CD4-positive, alpha-beta T cell treated with Interleukin-15 for 1 hour (primary cell): Measurements from ENCODE around the gene LRRC59.

ENCODE experiments used
- DNase-seq: peaks from one replicate; pipeline ENCODE4 v3.0.0-alpha.2; 2020

Gene LRRC59

DNA sequence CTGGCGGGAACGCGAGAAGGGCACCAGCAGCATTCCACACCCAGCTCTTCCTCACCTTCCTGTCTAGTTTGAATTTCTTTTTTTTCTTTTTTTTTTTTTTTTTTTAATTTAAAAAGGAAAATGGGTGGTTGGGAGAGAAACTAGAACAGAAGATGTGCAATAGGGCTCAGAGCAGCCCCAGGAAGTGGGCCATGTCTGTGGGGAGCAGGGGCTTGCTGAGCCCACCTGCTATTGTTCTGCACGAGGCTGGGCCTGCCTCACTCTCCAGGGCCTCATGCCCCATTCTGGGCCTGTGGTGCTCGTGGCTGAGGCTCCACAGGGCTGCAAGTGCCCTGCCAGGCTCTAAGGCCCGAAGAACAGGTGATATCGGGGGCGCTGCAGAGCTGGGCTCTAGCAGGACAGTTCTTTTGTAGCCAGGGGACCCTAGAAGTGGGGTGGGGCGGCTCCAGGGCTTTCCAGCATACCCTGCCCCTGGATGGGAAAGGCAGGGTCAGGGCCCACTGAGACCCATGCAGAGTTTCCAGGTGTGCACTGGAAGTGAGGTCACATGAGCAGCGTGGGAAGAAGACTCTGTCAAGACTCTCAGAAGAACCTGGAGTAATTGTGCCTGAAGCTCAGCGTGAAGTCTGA lies 36.7 kb downstream of the LRRC59 start:
- no peak for DNase-seq

DNA sequence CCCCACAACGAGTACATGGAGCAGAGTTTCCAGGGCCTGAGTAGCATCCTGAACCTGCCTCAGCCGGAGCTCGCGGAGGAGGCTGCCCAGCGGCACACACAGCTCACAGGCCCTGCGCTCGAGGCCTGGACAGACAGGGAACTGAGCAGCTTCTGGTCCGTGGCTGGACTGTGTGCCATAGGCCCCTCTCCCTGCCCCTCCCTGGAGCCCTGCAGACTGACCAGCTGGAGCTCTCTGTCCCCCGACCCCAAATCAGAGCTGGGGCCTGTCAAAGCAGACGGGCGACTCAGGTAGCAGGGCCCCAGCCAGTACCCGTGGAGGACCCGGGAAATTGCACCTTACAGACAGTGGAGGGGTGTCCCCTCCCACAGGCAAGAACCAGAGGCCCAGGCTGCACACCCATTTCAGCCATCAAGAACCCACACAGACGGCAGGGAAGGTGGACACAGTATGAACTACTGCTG lies 37.3 kb downstream of the LRRC59 start:
- DNase-seq: no peak

DNA sequence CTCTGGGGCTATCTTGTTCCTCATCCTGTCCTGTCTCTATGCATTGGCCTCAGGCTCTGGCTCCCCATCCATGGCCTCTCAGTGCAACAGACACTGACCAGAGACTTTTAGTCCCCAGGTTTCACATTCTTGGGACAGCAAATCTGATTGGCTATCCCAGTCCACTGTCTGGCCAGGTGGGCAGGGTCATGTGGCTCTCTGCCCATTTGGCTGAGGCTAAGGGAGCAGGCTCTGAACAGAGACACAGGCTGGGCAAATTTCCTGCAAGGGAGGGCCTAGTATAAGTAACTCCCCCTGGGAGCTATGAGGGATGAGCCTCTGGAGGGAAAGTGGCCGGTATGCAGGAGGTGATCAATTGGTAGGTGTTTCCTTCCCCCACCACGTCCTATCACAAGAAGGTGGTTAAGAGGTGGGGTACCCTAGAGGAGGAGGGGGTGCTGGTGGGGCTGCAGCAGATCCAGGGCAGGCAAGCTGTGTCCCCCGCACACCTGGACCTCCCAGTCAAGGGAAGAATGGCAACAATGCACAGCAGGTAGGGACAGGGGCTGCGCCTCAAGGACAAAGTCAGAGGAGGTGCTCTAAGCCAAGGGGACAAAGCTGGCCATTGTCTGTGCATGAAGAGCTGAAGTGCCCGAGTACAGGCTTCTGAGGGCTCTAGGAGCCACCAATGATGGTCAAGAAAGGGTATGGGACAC lies 38.2 kb downstream of the LRRC59 start:
- DNase-seq: no peak

DNA sequence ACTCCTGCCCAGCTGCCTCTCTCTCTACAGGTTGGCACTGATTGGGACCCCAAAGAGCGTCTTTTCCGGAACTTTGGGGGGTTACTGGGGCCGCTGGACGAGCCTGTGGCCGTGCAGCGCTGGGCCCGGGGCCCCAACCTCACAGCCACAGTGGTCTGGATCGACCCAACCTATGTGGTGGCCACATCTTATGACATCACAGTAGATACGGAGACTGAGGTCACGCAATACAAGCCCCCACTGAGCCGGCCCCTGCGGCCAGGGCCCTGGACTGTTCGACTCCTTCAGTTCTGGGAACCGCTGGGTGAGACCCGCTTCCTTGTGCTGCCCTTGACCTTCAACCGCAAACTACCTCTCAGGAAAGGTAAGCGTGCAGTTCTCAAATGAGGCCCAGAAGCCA lies 39.1 kb downstream of the LRRC59 start:
- no peak for DNase-seq

- no peak for DNase-seq
Measured at GRCh38 chr17:50356892-50357510, 40.3 kb downstream of the LRRC59 start.

DNA sequence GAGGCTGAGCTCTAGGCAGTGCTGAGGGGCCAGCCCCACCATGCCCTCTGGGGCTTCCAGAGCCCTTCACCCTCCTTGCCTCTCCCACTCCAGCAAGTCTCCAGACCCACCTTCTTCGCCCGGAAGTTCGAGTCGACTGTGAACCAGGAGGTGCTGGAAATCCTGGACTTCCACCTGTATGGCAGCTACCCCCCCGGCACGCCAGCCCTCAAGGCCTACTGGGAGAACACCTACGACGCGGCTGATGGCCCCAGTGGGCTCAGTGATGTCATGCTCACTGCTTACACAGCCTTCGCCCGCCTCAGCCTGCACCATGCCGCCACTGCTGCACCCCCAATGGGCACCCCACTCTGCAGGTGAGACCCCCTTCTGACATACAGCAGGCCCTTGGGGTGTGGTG lies 40.9 kb downstream of the LRRC59 start:
- DNase-seq: no peak

- no peak for DNase-seq
Measured at GRCh38 chr17:50355701-50356341, 41.5 kb downstream of the LRRC59 start.

GRCh38 chr17:50355336-50355700 lies 42.0 kb downstream of the LRRC59 start:
- no peak for DNase-seq

- DNase-seq: no peak
Measured at GRCh38 chr17:50354776-50355175, 42.5 kb downstream of the LRRC59 start.

DNA sequence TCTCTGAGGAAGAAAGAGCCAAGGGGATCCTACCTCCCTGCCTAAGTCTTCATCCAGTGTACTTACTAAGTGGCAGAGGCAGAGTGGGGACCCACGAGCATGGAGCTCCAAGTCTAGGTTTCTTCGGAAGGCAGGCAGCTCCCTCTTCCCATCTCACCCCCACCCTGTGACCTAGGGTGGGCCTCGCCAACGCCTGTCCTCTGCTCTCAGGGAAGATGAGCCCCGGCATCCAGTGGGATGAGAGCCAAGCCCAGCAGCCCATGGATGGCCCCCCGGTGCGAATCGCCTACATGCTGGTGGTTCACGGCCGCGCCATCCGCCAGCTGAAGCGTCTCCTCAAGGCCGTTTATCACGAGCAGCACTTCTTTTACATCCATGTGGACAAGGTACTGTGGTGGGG lies 43.1 kb downstream of the LRRC59 start:
- no peak for DNase-seq

DNA sequence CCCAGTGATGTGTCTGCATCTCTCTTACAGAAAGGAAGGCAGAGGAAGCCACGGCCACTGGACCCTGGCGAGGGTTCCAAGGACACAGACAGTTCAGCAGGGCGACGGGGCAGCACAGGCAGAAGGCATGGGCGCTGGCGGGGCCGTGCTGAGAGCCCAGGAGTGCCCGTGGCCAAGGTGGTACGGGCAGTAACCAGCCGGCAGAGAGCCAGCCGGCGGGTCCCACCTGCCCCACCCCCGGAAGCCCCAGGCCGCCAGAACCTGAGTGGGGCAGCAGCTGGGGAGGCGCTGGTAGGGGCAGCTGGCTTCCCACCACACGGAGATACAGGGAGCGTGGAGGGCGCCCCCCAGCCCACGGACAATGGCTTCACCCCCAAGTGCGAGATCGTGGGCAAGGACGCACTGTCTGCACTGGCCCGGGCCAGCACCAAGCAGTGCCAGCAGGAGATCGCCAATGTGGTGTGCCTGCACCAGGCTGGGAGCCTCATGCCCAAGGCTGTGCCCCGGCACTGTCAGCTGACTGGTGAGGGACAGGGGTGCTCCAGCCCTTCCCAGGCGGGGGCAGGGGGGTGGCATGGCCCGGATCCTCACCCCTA lies 43.6 kb downstream of the LRRC59 start:
- no peak for DNase-seq

GRCh38 chr17:50352693-50353599 lies 44.4 kb downstream of the LRRC59 start:
- no peak for DNase-seq

GRCh38 chr17:50352072-50352692 lies 45.1 kb downstream of the LRRC59 start:
- no peak for DNase-seq

DNA sequence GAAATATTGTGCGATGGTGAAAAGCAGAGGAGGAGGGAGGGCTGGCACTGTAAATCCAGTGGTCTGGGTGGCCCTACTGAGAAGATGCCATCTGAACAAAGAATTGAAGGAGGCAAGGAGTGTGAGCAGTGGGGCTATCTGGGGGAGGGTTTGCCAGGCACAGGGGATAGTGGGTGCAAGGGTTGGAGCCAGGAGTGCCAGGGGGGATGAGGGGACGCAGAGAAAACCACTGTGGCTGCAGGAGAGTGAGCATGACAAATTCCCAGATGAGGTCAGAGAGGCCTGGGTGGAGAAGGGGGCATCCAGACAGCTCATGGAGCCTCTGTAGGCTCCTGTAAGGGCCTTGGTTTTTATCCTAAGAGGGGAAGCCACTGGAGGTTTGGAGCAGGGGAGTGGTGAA lies 46.6 kb downstream of the LRRC59 start:
- no peak for DNase-seq

GRCh38 chr17:50349243-50349600 lies 48.1 kb downstream of the LRRC59 start:
- DNase-seq: no peak

- no peak for DNase-seq
Measured at GRCh38 chr17:50348522-50349242, 48.6 kb downstream of the LRRC59 start.

DNA sequence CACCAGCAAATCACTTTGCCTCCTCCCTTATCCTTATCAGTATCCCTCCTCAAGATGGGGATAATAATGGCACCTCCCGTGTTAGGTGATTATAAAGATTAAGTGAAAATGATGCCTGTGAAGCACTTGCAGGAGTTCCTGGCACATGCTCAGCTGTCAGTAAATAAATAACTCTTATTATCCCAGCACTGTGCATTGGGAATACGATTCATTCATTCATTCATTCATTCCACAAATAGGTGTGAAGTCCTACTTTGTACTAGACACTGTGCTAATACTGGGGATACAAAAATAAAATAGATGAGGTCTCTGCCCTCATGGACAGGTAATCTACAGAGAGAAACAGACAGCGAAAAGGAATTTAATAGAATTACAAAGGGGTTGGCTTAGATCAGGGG lies 49.4 kb downstream of the LRRC59 start:
- DNase-seq: no peak

- no peak for DNase-seq
Measured at GRCh38 chr17:50347117-50347893, 50.0 kb downstream of the LRRC59 start.

DNA sequence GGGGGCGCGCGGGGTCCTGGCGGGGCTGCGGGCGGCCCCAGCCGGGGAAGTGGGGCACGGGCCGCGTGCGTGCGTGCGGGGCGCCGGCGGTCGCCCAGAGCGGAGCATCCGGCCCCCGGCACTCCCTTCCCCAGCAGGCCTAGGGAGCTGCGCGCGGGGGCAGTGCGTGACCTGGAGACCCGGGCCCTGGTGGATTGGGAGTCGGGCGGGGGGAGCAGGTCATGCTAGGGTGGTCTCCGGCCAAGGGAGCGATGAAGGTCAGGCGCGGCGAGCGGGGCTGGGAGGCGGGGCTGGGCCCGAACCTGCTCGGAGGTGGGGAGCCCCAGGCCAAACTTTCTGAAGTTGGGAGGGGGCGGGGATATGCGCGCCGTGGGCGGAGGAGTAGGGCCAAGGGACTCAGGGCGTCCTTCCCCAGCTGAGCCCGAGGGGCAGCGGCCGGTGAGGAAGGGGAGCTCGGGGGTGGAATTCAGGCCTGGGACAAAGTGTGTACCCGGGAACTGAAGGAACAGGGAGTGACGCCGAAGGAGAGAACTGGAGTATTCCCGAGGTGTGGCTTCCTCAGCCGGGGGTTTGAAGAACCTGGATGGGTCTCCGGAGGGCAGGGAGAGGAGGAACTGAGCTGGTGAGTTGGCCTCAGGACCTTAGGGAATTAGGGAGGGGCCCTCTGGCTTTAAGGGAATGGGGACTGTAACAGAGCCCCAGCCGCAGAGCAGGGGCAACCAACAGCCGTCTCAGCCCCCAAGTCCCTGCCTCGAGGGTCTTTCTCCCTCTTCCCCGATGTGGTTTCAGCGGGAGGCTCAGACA lies 50.8 kb downstream of the LRRC59 start:
- no peak for DNase-seq
